Measurements from ENCODE around the gene EDIL3. TPM values are rescaled to one million over a fixed set of nuclear protein-coding genes. Genes with fewer than 3 reads are reported as not detected.

EDIL3 gene
- total RNA-seq, 4 donors from 2014 or later: 9.4 to 21.5 (median 17.5) TPM

DNA sequence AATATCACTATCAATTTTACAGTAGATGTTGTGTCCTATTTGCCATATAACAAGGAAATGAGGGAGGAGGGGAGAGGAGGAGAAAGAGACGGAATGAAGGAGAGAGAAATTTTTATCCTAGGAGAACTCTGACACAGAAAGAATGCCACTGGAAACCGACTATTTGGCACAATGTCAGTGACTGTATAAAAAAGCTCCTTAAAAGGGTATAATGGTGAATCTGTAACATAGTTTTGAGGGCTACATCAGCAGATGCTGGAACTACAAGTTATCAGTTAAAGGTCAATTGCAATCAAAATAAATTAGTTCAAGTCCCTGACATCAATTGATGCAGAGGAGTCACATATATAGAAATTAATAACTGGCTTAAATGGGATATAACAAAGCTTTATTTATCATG lies 5.7 kb downstream of the EDIL3 start:
- Histone ChIP-seq H3K4me3 (no peak overlapping the region), H3K27me3 (peaks cover 21% of the 10 kb centered on the region), H3K9me3 (no peaks in the 10 kb centered on the region), H3K4me1 (peaks cover 26% of the 10 kb centered on the region), H3K36me3 (no peaks in the 10 kb centered on the region), H3K27ac (no peak overlapping the region)
- no peak for TF ChIP-seq POLR2A (IDR thresholded peaks at IDR 0.05)
- TF ChIP-seq POLR2AphosphoS5 (IDR thresholded peaks at IDR 0.05): no peak
- TF ChIP-seq, protein P1, sequence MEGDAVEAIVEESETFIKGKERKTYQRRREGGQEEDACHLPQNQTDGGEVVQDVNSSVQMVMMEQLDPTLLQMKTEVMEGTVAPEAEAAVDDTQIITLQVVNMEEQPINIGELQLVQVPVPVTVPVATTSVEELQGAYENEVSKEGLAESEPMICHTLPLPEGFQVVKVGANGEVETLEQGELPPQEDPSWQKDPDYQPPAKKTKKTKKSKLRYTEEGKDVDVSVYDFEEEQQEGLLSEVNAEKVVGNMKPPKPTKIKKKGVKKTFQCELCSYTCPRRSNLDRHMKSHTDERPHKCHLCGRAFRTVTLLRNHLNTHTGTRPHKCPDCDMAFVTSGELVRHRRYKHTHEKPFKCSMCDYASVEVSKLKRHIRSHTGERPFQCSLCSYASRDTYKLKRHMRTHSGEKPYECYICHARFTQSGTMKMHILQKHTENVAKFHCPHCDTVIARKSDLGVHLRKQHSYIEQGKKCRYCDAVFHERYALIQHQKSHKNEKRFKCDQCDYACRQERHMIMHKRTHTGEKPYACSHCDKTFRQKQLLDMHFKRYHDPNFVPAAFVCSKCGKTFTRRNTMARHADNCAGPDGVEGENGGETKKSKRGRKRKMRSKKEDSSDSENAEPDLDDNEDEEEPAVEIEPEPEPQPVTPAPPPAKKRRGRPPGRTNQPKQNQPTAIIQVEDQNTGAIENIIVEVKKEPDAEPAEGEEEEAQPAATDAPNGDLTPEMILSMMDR (IDR thresholded peaks at IDR 0.05): no peak
- no peak for TF ChIP-seq EP300 (IDR thresholded peaks at IDR 0.05)
- DNase-seq (ENCODE audit: low spot score in 2 of 2): no peak
- 66% methylated on average over 2 of the region's 2 CpGs for WGBS

DNA sequence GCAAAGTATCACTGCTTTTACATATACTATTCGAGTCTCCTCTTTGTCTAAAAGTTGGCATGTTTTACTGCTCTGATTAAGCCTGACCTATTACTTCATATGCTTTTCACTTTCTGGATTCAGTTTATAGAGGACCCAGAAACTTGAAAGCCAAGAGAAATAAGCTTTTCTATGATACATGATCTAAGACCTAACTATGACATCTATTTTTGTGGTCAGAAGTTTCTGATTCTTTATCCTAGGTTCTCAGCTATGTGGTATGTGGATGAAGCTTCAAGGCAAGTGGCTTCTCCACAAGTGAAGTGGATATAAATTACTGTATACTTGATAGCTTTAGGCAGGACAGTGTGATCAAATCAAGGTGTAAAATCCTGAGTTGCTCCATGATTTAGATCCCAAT lies 6.3 kb downstream of the EDIL3 start:
- peaks cover 20% of the 10 kb centered on the region for H3K4me1 ChIP-seq
- WGBS: 43% methylated on average over 1 of the region's 1 CpG
- H3K9me3 ChIP-seq: no peaks in the 10 kb centered on the region
- TF ChIP-seq POLR2AphosphoS5 (IDR thresholded peaks at IDR 0.05): no peak
- no peak overlapping the region for H3K4me3 ChIP-seq
- DNase-seq (ENCODE audit: low spot score in 2 of 2): no peak
- H3K27ac ChIP-seq: no peak overlapping the region
- peaks cover 16% of the 10 kb centered on the region for H3K27me3 ChIP-seq
- H3K36me3 ChIP-seq: no peaks in the 10 kb centered on the region

DNA sequence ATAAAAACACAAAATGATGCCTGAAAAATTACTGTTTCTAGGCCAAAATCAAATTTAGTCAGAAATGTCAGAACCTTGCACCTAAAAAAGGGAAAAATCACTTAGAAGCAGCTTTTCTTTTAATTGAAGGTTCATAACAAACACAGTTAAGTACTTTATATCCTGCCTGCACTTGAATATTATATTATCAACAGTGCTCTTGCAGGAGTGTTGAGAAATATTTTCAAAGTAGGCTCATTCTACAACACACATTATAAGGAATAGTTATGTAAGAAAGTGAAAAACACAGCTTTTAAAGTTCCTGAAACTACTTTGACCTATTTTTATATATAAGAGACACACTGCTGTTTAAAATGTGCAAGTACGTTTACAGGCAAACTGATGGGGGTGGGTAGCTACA lies 8.3 kb downstream of the EDIL3 start:
- TF ChIP-seq EP300 (IDR thresholded peaks at IDR 0.05) (no peak), POLR2A (IDR thresholded peaks at IDR 0.05) (no peak), POLR2AphosphoS5 (IDR thresholded peaks at IDR 0.05) (no peak)
- TF ChIP-seq, protein P1 (IDR thresholded peaks at IDR 0.05): no peak
- no peak for DNase-seq (ENCODE audit: low spot score in 2 of 2)
- Histone ChIP-seq H3K27ac (no peak overlapping the region), H3K4me1 (peaks cover under 1% of the 10 kb centered on the region), H3K36me3 (no peaks in the 10 kb centered on the region), H3K4me3 (no peak overlapping the region), H3K27me3 (no peaks in the 10 kb centered on the region), H3K9me3 (no peaks in the 10 kb centered on the region)
- 94% methylated on average over 1 of the region's 1 CpG for WGBS

DNA sequence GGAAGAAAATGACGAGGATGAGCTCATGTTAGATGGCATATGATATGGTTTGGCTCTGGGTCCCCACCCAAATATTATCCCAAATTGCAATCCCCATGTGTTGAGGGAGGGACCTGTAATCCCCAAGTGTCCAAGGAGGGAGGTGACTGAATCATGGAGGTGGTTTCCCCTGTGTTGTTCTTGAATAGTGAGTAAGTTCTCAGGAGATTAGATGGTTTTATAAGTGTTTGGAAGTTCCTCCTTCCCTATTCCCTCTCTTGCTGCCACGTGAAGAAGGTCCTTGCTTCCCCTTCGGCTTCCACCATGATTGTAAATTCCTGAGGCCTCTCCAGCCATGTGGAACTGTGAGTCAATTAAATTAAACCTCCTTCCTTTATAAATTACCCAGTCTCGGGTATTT lies 10.1 kb downstream of the EDIL3 start:
- Histone ChIP-seq H3K27me3 (no peaks in the 10 kb centered on the region), H3K4me1 (no peaks in the 10 kb centered on the region), H3K27ac (no peak overlapping the region), H3K4me3 (no peak overlapping the region), H3K9me3 (no peaks in the 10 kb centered on the region), H3K36me3 (no peaks in the 10 kb centered on the region)
- no peak for TF ChIP-seq POLR2AphosphoS5 (IDR thresholded peaks at IDR 0.05)
- TF ChIP-seq, protein P1 (IDR thresholded peaks at IDR 0.05): no peak
- no peak for TF ChIP-seq POLR2A (IDR thresholded peaks at IDR 0.05)
- TF ChIP-seq EP300 (IDR thresholded peaks at IDR 0.05): no peak
- DNase-seq (ENCODE audit: low spot score in 2 of 2): no peak
- 81% methylated on average over 4 of the region's 4 CpGs for WGBS

DNA sequence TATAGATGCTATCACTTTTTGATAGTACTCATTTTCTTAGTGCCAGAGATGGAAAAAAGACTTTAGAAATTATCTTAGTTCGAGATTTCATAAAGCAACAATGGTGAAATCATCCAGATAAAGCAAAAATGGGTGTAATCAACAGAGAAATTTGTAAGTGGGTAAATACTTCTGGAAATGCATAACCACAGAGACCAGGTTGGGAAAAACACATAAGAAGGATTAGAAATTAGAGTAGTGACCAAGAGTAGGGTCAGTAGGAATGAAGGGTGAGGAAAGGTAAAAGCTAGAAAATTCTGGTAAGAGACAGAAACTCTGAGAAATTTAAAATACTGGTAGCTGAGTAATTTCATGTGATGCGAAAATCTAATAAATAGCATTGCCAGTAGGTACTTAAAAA lies 11.2 kb downstream of the EDIL3 start:
- H3K4me1 ChIP-seq: no peaks in the 10 kb centered on the region
- H3K36me3 ChIP-seq: no peaks in the 10 kb centered on the region
- H3K9me3 ChIP-seq: no peaks in the 10 kb centered on the region
- DNase-seq (ENCODE audit: low spot score in 2 of 2): no peak
- 84% methylated on average over 2 of the region's 2 CpGs for whole genome bisulfite sequencing
- TF ChIP-seq EP300 (IDR thresholded peaks at IDR 0.05) (no peak), POLR2A (IDR thresholded peaks at IDR 0.05) (no peak), POLR2AphosphoS5 (IDR thresholded peaks at IDR 0.05) (no peak)
- TF ChIP-seq, protein P1 (IDR thresholded peaks at IDR 0.05): no peak
- no peak overlapping the region for H3K4me3 ChIP-seq
- no peaks in the 10 kb centered on the region for H3K27me3 ChIP-seq
- no peak overlapping the region for H3K27ac ChIP-seq

DNA sequence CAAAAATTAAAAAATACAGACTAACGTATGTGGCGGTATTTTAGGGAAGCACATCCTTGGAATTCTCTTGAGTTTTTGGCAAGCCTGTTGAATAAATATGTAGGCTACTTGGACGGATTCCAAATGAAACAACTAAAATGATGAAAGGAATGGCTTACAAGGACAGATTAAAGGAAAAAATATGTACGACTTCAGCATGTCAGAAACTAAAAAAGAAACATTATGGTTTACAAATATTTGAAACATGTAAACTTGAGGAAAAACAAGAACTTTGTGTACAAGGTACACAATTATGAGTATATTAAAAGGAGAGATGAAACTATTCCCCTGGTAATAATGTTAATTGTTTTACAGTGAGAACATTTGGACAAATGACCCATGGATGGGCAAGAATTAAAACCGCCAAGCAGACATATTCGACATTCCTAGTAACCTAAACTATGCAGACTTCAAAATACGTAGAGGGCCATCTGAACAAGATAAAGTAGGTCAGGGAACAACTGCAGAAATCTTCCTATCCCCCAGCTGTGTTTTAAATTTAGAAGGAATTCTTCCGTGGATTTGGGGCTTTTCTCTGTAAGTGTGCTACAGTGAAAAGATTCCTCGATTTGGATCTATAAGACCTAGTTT lies 12.5 kb downstream of the EDIL3 start:
- no peak for DNase-seq (ENCODE audit: low spot score in 2 of 2)
- Histone ChIP-seq H3K4me1 (no peaks in the 10 kb centered on the region), H3K9me3 (no peaks in the 10 kb centered on the region), H3K27me3 (no peaks in the 10 kb centered on the region), H3K4me3 (no peak overlapping the region), H3K36me3 (no peaks in the 10 kb centered on the region), H3K27ac (no peak overlapping the region)
- TF ChIP-seq, protein P1 (IDR thresholded peaks at IDR 0.05): no peak
- no peak for TF ChIP-seq POLR2AphosphoS5 (IDR thresholded peaks at IDR 0.05)
- no peak for TF ChIP-seq POLR2A (IDR thresholded peaks at IDR 0.05)
- TF ChIP-seq EP300 (IDR thresholded peaks at IDR 0.05): no peak
- WGBS: 58% methylated on average over 9 of the region's 9 CpGs

Data from suprapubic skin (tissue), 4 donors.